Mesodermal cell (in vitro differentiated cells): Measurements from ENCODE around the gene CHDH. TPM values are rescaled to one million over a fixed set of nuclear protein-coding genes. Genes with fewer than 3 reads are reported as not detected.

ENCODE experiments used
- H3K27ac ChIP-seq: 2 replicates; pipeline ENCODE4 v1.7.0; 2013; ENCODE audit warnings: mild to moderate bottlenecking, low read depth, low read length, moderate library complexity; ENCODE audit not compliant: severe bottlenecking
- H3K36me3 ChIP-seq: 2 replicates; pipeline ENCODE4 v1.7.1; 2013; ENCODE audit warnings: mild to moderate bottlenecking, low read length, moderate library complexity; ENCODE audit not compliant: control insufficient read depth, insufficient read depth
- H3K4me1 ChIP-seq: one replicate; pipeline ENCODE4 v1.7.1; 2013; ENCODE audit warnings: mild to moderate bottlenecking, low read length; ENCODE audit not compliant: insufficient read depth, control insufficient read depth, poor library complexity, severe bottlenecking
- H3K4me3 ChIP-seq: 2 replicates; pipeline ENCODE4 v1.7.0; 2013; ENCODE audit warnings: low read length, control low read depth, mild to moderate bottlenecking; ENCODE audit not compliant: insufficient read depth, poor library complexity, severe bottlenecking; ENCODE audit errors: extremely low read depth
- H3K9me3 ChIP-seq: 2 replicates; pipeline ENCODE4 v1.7.1; 2013; ENCODE audit warnings: mild to moderate bottlenecking, low read length, moderate library complexity; ENCODE audit not compliant: control insufficient read depth
- WGBS, 2 experiments: methylation state at CpG; one replicate each; pipeline ENCODE4 v1.1.5; 2013; ENCODE audit warnings: missing lambda C conversion rate in 2 of 2; ENCODE audit not compliant: insufficient coverage in 2 of 2; 5-methylcytosine and 5-hydroxymethylcytosine counted together
- polyA plus RNA-seq, 2 experiments: library from polyadenylated mRNA; stranded (reverse); fragments of 50-300 nt; gene quantifications; one replicate each; pipeline ENCODE4 v1.2.3, GENCODE V29; 2013

Gene CHDH, protein sequence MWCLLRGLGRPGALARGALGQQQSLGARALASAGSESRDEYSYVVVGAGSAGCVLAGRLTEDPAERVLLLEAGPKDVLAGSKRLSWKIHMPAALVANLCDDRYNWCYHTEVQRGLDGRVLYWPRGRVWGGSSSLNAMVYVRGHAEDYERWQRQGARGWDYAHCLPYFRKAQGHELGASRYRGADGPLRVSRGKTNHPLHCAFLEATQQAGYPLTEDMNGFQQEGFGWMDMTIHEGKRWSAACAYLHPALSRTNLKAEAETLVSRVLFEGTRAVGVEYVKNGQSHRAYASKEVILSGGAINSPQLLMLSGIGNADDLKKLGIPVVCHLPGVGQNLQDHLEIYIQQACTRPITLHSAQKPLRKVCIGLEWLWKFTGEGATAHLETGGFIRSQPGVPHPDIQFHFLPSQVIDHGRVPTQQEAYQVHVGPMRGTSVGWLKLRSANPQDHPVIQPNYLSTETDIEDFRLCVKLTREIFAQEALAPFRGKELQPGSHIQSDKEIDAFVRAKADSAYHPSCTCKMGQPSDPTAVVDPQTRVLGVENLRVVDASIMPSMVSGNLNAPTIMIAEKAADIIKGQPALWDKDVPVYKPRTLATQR
- polyA plus RNA-seq (2013, experiment 1 of 2), result 1.1 TPM
- polyA plus RNA-seq (2013, experiment 2 of 2), result 0.81 TPM

- Histone ChIP-seq H3K4me3 (peak within 1 kb of the TSS; percentile 50), H3K36me3 (no peaks in the 10 kb centered on the region), H3K27ac (no peak within 1 kb of the TSS), H3K4me1 (no peaks in the 10 kb centered on the region), H3K9me3 (no peaks in the 10 kb centered on the region)
- WGBS, 2 experiments, result 5 to 6% methylated on average over 72 to 75 of the region's 91 CpGs
Measured at GRCh38 chr3:53846134-53846850, at the start of gene CHDH, which contains the start of gene IL17RB. Gene CHDH, minus strand, starts transcription at chr3:53846419. Its CDS starts 22,411 bp downstream, at chr3:53824008. Gene IL17RB, plus strand, starts transcription at chr3:53846568. Its CDS starts 21 bp downstream, at chr3:53846589.

GRCh38 chr3:53892286-53892637 lies 46.0 kb upstream of the CHDH start:
- H3K27ac ChIP-seq, result peak overlapping the region; percentile 94

DNA sequence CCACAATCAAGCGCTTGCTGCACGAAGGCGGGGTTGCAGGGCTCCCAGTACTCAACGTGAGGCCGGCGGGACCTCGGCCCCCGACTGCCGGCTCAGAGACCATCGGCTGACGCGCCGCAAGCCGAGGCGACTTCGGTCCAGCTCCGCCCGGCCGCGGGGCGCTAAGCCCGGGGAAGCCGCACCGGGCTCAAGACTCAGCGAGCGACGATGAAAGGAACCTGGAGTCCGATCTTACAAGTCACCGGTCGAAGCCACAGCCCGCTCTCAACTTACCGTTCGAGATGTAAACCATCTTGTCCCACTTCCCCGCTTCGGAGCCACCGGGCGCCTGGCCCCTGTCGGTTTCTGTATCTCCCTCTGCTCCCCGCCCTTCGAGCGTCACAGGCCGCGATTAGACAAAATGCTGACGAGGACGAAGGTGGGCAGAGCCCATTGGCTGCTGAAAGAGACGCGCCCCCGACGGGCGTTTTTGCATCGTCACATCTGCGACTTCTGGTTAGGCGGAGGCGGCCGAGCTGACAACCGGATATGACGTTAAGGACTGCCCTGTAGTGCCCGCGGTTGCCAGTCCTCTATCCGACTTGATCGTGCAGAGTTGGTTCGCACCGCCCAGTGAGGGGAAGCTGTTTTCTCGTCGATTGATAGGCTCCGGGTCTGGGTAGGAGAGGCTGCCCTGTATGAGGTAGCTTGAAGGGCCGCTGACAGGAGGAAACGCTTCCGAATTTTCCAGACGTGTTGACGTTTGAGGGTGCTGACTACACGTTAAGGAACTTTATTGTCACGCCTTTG lies 45.5 kb upstream of the CHDH start, which contains the start of gene SELENOK:
TSS of gene SELENOK (minus strand) at position 363 of the 789 bp plus-strand sequence.
- WGBS, 2 experiments, result 0 to 1% methylated on average over 66 to 67 of the region's 73 CpGs
- peaks cover 19% of the 10 kb centered on the region for H3K36me3 ChIP-seq
- H3K27ac ChIP-seq, result peak within 1 kb of the TSS; percentile 94
- peak within 1 kb of the TSS; percentile 86 for H3K4me3 ChIP-seq
- no peaks in the 10 kb centered on the region for H3K4me1 ChIP-seq
- no peaks in the 10 kb centered on the region for H3K9me3 ChIP-seq

More at GRCh38 chr3:53892286-53892637, 46.0 kb upstream of the CHDH start:
- no peaks in the 10 kb centered on the region for H3K9me3 ChIP-seq
- 65 to 74% methylated on average over 4 of the region's 4 CpGs for WGBS, 2 experiments
- no peaks in the 10 kb centered on the region for H3K4me1 ChIP-seq
- peak overlapping the region; percentile 86 for H3K4me3 ChIP-seq
- H3K36me3 ChIP-seq, result peaks cover 13% of the 10 kb centered on the region

- 7 to 8% methylated on average over 16 to 21 of the region's 21 CpGs for WGBS, 2 experiments
- H3K36me3 ChIP-seq, result peaks cover 25% of the 10 kb centered on the region
- H3K27ac ChIP-seq, result peak overlapping the region; percentile 94
- H3K4me3 ChIP-seq, result peak overlapping the region; percentile 86
- no peaks in the 10 kb centered on the region for H3K9me3 ChIP-seq
- no peaks in the 10 kb centered on the region for H3K4me1 ChIP-seq
Measured at GRCh38 chr3:53890726-53891475, 44.7 kb upstream of the CHDH start.

DNA sequence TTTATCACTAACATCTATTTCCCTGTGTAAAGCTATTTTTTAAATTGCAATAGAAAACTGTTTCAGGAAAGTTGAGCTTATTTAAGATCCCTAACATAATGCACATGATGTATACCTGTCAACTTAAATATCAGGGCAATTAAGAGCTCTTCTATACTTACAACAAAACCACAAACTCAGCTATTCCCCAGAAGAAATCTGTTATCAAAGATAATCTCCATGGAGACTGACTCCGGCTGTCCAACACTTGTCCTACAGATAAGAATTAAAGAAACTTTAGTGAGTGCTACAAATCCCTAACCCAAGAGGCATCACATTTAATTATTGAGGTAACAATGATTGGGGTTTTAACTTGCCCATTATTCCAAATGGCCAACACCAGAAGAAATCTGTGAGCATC lies 42.0 kb upstream of the CHDH start:
- H3K4me3 ChIP-seq, result no peak overlapping the region

GRCh38 chr3:53887446-53887845 lies 41.2 kb upstream of the CHDH start:
- no peak overlapping the region for H3K27ac ChIP-seq
- H3K36me3 ChIP-seq, result peaks cover 54% of the 10 kb centered on the region
- H3K9me3 ChIP-seq, result no peaks in the 10 kb centered on the region
- no peaks in the 10 kb centered on the region for H3K4me1 ChIP-seq
- no peak overlapping the region for H3K4me3 ChIP-seq

More for the DNA sequence above, 42.0 kb upstream of the CHDH start:
- H3K4me1 ChIP-seq, result no peaks in the 10 kb centered on the region
- WGBS, 2 experiments, result 80% methylated on average over 1 of the region's 1 CpG; no CpG with 5 or more reads in 1 of the 2 experiments
- H3K36me3 ChIP-seq, result peaks cover 46% of the 10 kb centered on the region
- H3K27ac ChIP-seq, result no peak overlapping the region
- no peaks in the 10 kb centered on the region for H3K9me3 ChIP-seq

DNA sequence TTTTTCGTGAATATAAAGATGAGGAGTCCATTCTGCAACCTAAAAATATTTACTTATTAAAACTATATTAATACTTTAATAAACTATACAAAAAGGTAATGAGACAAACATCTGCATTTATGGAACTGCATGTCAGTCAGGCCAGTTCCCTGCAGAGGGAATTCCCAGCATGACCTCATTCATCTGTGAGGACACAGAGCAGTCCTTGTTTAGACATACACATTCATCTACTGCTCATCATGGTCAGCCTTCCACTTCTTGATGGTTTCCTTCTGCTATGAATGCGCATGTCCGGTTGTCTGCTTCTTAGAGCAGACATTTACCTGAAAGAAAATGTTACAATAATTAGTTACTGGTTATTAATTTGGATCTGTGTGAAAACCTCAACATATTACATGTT lies 39.0 kb upstream of the CHDH start:
- no CpG with 5 or more reads among the region's 3 CpGs for WGBS, 2 experiments
- Histone ChIP-seq H3K4me3 (no peak overlapping the region), H3K27ac (no peak overlapping the region)

DNA sequence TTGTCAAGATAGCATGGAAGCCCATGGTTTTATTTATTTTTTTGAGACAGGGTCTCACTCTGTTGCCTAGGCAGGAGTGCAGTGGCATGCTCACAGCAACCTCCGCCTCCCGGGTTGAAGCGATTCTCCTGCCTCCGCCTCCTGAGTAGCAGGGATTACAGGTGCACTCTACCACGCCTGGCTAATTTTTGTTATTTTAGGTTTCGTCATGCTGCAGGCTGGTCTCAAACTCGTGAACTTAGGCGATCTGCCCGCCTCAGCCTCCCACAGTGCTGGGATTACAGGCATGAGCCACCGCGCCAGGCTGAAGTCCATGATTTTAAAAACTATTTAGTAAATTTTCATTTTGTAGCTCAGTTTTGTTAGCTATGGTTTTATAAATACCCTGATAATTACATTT lies 38.4 kb upstream of the CHDH start:
- H3K9me3 ChIP-seq, result no peaks in the 10 kb centered on the region
- WGBS, 2 experiments, result 83 to 98% methylated on average over 10 to 11 of the region's 11 CpGs

More for the DNA sequence above, 39.0 kb upstream of the CHDH start:
- peaks cover 7% of the 10 kb centered on the region for H3K4me1 ChIP-seq
- no peaks in the 10 kb centered on the region for H3K9me3 ChIP-seq
- peaks cover 54% of the 10 kb centered on the region for H3K36me3 ChIP-seq

GRCh38 chr3:53883008-53883407 lies 36.8 kb upstream of the CHDH start:
- Histone ChIP-seq H3K4me1 (peaks cover 13% of the 10 kb centered on the region), H3K9me3 (no peaks in the 10 kb centered on the region), H3K4me3 (no peak overlapping the region), H3K36me3 (peaks cover 61% of the 10 kb centered on the region), H3K27ac (no peak overlapping the region)
- WGBS, 2 experiments, result 93 to 95% methylated on average over 4 of the region's 4 CpGs

More for the DNA sequence above, 38.4 kb upstream of the CHDH start:
- no peak overlapping the region for H3K4me3 ChIP-seq
- no peak overlapping the region for H3K27ac ChIP-seq
- H3K36me3 ChIP-seq, result peaks cover 58% of the 10 kb centered on the region
- H3K4me1 ChIP-seq, result peaks cover 13% of the 10 kb centered on the region
